ENCODE data around the gene RAB27A. TPM values are rescaled to one million over a fixed set of nuclear protein-coding genes. Genes with fewer than 3 reads are reported as not detected.

The RAB27A gene
- total RNA-seq, 2 donors from 2014 or later, result 8.8 to 9.1 TPM

DNA sequence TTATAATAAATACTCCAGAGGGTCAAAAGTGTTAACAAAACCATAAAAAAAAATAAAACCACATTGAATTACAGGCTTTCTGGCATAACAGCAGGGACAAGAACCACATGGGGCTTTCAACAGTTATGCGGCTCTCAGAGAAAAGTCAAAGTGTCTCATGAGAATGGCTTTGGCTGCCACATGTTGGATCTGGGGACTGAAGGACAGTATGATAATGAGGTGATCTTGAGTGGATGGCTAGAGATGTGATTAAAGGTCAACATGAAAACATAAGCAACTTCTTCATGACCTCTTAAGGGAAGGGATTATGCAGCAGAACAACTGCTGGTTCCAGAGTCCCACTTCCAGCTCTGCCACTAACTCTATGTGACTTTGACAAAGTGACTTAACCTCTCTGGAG, 5.2 kb downstream of the RAB27A start:
- no peak overlapping the region for H3K4me3 Mint-ChIP-seq
- Histone ChIP-seq H3K4me3 (ENCODE audit: low read length) (no peak overlapping the region), H3K9ac (ENCODE audit: extremely low read depth, low read length, poor library complexity, severe bottlenecking) (no peak overlapping the region), H3K9me3 (ENCODE audit: control insufficient read depth, low read length) (no peaks in the 10 kb centered on the region), H3K36me3 (ENCODE audit: control insufficient read depth, insufficient read depth, low read length) (no peaks in the 10 kb centered on the region), H3K27ac (ENCODE audit: low read depth, low read length) (no peak overlapping the region), H3K27me3 (ENCODE audit: control insufficient read depth, insufficient read depth, low read length, poor library complexity, severe bottlenecking) (no peaks in the 10 kb centered on the region), H3K4me1 (ENCODE audit: control insufficient read depth, insufficient read depth, low read length) (peaks cover 4% of the 10 kb centered on the region)
- H3K36me3 Mint-ChIP-seq (ENCODE audit: low read depth), result no peaks in the 10 kb centered on the region
- H3K4me1 Mint-ChIP-seq, result peaks cover 10% of the 10 kb centered on the region
- H3K27me3 Mint-ChIP-seq (ENCODE audit: insufficient read depth), result no peaks in the 10 kb centered on the region
- TF ChIP-seq CTCF (conservative IDR thresholded peaks at IDR 0.05), result no peak
- 100% methylated on average over 1 of the region's 1 CpG for WGBS, 2 experiments (ENCODE audit: insufficient coverage in 1 of 2, insufficient read length in 1 of 2)
- H3K27ac Mint-ChIP-seq, result no peak overlapping the region
- H3K9me3 Mint-ChIP-seq, result no peaks in the 10 kb centered on the region
- DNase-seq, result no peak

DNA sequence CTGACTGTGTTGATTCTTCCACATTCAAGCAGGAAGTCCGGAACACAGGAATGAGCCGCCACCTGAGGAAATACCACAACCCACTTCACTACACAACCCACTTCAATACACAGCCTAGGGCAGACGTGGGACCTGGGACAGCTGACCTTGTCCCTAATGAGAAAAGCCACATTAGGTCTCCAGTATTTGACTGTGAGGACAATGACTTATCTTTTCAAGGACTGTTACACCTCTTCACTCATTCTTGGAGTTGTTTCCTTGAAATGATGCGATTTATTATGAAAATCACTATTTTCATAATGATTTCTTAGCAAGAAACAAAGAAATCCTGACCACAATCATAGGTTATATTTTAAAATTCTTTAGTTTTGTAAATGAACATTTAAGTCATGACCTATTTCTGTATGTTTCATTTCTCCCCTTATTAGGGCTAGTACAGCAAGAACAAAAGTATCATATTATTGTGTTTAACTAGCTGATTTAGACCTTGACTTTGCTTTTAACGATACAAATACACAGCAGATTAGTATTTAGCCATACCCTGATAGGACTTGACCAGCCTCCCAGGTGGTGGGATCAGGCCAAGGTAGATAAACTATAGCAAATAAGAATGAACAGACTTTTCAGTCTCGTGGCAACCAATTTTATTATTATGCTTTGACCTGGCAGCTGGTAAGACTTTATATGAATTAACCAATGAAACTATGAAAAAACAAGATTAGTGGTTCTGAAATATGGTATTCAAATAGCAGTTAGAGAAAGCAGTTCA, 6.0 kb downstream of the RAB27A start:
- no peaks in the 10 kb centered on the region for H3K27me3 ChIP-seq (ENCODE audit: control insufficient read depth, insufficient read depth, low read length, poor library complexity, severe bottlenecking)
- no peaks in the 10 kb centered on the region for H3K36me3 Mint-ChIP-seq (ENCODE audit: low read depth)
- no peak overlapping the region for H3K27ac Mint-ChIP-seq

GRCh38 chr15:55282284-55282833, 7.3 kb downstream of the RAB27A start:
- peaks cover 5% of the 10 kb centered on the region for H3K4me1 Mint-ChIP-seq
- no peaks in the 10 kb centered on the region for H3K27me3 Mint-ChIP-seq (ENCODE audit: insufficient read depth)
- no peaks in the 10 kb centered on the region for H3K9me3 Mint-ChIP-seq
- H3K27me3 ChIP-seq (ENCODE audit: control insufficient read depth, insufficient read depth, low read length, poor library complexity, severe bottlenecking), result no peaks in the 10 kb centered on the region
- H3K36me3 ChIP-seq (ENCODE audit: control insufficient read depth, insufficient read depth, low read length), result no peaks in the 10 kb centered on the region
- H3K9ac ChIP-seq (ENCODE audit: extremely low read depth, low read length, poor library complexity, severe bottlenecking), result no peak overlapping the region
- H3K27ac Mint-ChIP-seq, result no peak overlapping the region
- TF ChIP-seq CTCF (conservative IDR thresholded peaks at IDR 0.05), result no peak
- H3K4me3 ChIP-seq (ENCODE audit: low read length), result no peak overlapping the region
- no peaks in the 10 kb centered on the region for H3K36me3 Mint-ChIP-seq (ENCODE audit: low read depth)
- H3K4me3 Mint-ChIP-seq, result no peak overlapping the region
- DNase-seq, result no peak
- no peaks in the 10 kb centered on the region for H3K9me3 ChIP-seq (ENCODE audit: control insufficient read depth, low read length)
- no peak overlapping the region for H3K27ac ChIP-seq (ENCODE audit: low read depth, low read length)
- peaks cover 4% of the 10 kb centered on the region for H3K4me1 ChIP-seq (ENCODE audit: control insufficient read depth, insufficient read depth, low read length)
- 81 to 100% methylated on average over 1 to 5 of the region's 5 CpGs for WGBS, 2 experiments (ENCODE audit: insufficient coverage in 1 of 2, insufficient read length in 1 of 2)

More for the DNA sequence above, 6.0 kb downstream of the RAB27A start:
- H3K9me3 ChIP-seq (ENCODE audit: control insufficient read depth, low read length), result no peaks in the 10 kb centered on the region
- H3K27me3 Mint-ChIP-seq (ENCODE audit: insufficient read depth), result no peaks in the 10 kb centered on the region
- peaks cover 4% of the 10 kb centered on the region for H3K4me1 ChIP-seq (ENCODE audit: control insufficient read depth, insufficient read depth, low read length)
- H3K4me3 Mint-ChIP-seq, result no peak overlapping the region
- H3K4me3 ChIP-seq (ENCODE audit: low read length), result no peak overlapping the region
- H3K36me3 ChIP-seq (ENCODE audit: control insufficient read depth, insufficient read depth, low read length), result no peaks in the 10 kb centered on the region
- no peak for DNase-seq
- H3K27ac ChIP-seq (ENCODE audit: low read depth, low read length), result no peak overlapping the region
- H3K9ac ChIP-seq (ENCODE audit: extremely low read depth, low read length, poor library complexity, severe bottlenecking), result no peak overlapping the region
- WGBS, 2 experiments (ENCODE audit: insufficient coverage in 1 of 2, insufficient read length in 1 of 2), result 89 to 100% methylated on average over 2 to 6 of the region's 6 CpGs
- H3K4me1 Mint-ChIP-seq, result peaks cover 5% of the 10 kb centered on the region
- H3K9me3 Mint-ChIP-seq, result no peaks in the 10 kb centered on the region
- TF ChIP-seq CTCF (conservative IDR thresholded peaks at IDR 0.05), result no peak
